WERI-Rb-1 (cell line): Measurements from ENCODE around the gene CENPP.

Source experiments
- DNase-seq: peaks from one replicate; pipeline ENCODE4 v3.0.0-alpha.2; 2020
- H3K27ac ChIP-seq: fragments of 250-450 bp; sonication (Bioruptor Pico); 2 replicates; pipeline ENCODE4 v1.5.1; 2020; ENCODE audit warnings: mild to moderate bottlenecking, moderate library complexity
- H3K27me3 ChIP-seq: fragments of 250-450 bp; sonication (Bioruptor Pico); 2 replicates; pipeline ENCODE4 v1.5.1; 2021; ENCODE audit warnings: mild to moderate bottlenecking, low read depth, moderate library complexity; ENCODE audit not compliant: insufficient read depth, severe bottlenecking
- H3K36me3 ChIP-seq: fragments of 250-450 bp; sonication (Bioruptor Pico); 2 replicates; pipeline ENCODE4 v1.5.1; 2020; ENCODE audit warnings: mild to moderate bottlenecking, moderate library complexity
- H3K4me3 ChIP-seq: 2 replicates; pipeline ENCODE4 v1.5.1; 2011; ENCODE audit warnings: low read depth, mild to moderate bottlenecking, control low read depth, low read length
- H3K9me3 ChIP-seq: fragments of 250-450 bp; sonication (Bioruptor Pico); 2 replicates; pipeline ENCODE4 v1.5.1; 2021; ENCODE audit warnings: mild to moderate bottlenecking, moderate library complexity; ENCODE audit not compliant: severe bottlenecking
- CTCF ChIP-seq: IDR thresholded peaks from 2 replicates; pipeline ENCODE4 v1.5.1; 2011; ENCODE audit warnings: low read depth, mild to moderate bottlenecking, control low read depth, inconsistent platforms, low read length

Gene CENPP

GRCh38 chr9:92324431-92324830 lies 1.3 kb upstream of the CENPP start:
- no peak for TF ChIP-seq CTCF
- H3K27ac ChIP-seq: peak overlapping the region; percentile 99
- no peaks in the 10 kb centered on the region for H3K9me3 ChIP-seq
- no peaks in the 10 kb centered on the region for H3K27me3 ChIP-seq
- peaks cover 30% of the 10 kb centered on the region for H3K36me3 ChIP-seq
- H3K4me3 ChIP-seq: peak overlapping the region; percentile 75
- DNase-seq: no peak

GRCh38 chr9:92324889-92325268 lies 874 bp upstream of the CENPP start:
- Histone ChIP-seq H3K9me3 (no peaks in the 10 kb centered on the region), H3K36me3 (peaks cover 27% of the 10 kb centered on the region), H3K27ac (peak overlapping the region; percentile 99), H3K4me3 (peak overlapping the region; percentile 75), H3K27me3 (no peaks in the 10 kb centered on the region)
- TF ChIP-seq CTCF: no peak
- DNase-seq: no peak

- peak; percentile 40 for DNase-seq
- TF ChIP-seq CTCF: no peak
- Histone ChIP-seq H3K4me3 (peak overlapping the region; percentile 75), H3K27ac (peak overlapping the region; percentile 99), H3K36me3 (peaks cover 18% of the 10 kb centered on the region), H3K9me3 (no peaks in the 10 kb centered on the region), H3K27me3 (no peaks in the 10 kb centered on the region)
These were observed 293 bp downstream of the CENPP start for GRCh38 chr9:92325991-92326500.

- Histone ChIP-seq H3K36me3 (peaks cover 13% of the 10 kb centered on the region), H3K9me3 (no peaks in the 10 kb centered on the region), H3K27ac (no peak overlapping the region), H3K4me3 (no peak overlapping the region), H3K27me3 (no peaks in the 10 kb centered on the region)
- DNase-seq: no peak
- no peak for TF ChIP-seq CTCF
These were observed 1.6 kb downstream of the CENPP start for GRCh38 chr9:92327283-92327850.

- Histone ChIP-seq H3K9me3 (no peaks in the 10 kb centered on the region), H3K27ac (no peak overlapping the region), H3K36me3 (peaks cover 9% of the 10 kb centered on the region), H3K4me3 (no peak overlapping the region), H3K27me3 (no peaks in the 10 kb centered on the region)
- 0 out of 2 replicates have a peak, but pooled peaks have one; percentile 13 for TF ChIP-seq CTCF
- DNase-seq: peak; percentile 14
These were observed 2.5 kb downstream of the CENPP start for GRCh38 chr9:92328225-92328624.

GRCh38 chr9:92332577-92333281 lies 7.0 kb downstream of the CENPP start:
- DNase-seq: no peak
- no peak for TF ChIP-seq CTCF
- Histone ChIP-seq H3K27me3 (no peaks in the 10 kb centered on the region), H3K27ac (no peak overlapping the region), H3K9me3 (no peaks in the 10 kb centered on the region), H3K36me3 (peaks cover 18% of the 10 kb centered on the region), H3K4me3 (no peak overlapping the region)
